Parathyroid adenoma (tissue), 2 donors: ENCODE data around the gene SNRPB.

Experiments used
- H2AFZ ChIP-seq: fragments of 300-600 bp; sonication (generic); one replicate; pipeline ENCODE4 v1.7.0; 2017; ENCODE audit warnings: antibody characterized with exemption, mild to moderate bottlenecking
- H3K27ac ChIP-seq: fragments of 300-600 bp; sonication (generic); one replicate; pipeline ENCODE4 v1.7.0; 2017
- H3K27me3 ChIP-seq: fragments of 300-600 bp; sonication (generic); one replicate; pipeline ENCODE4 v1.7.0; 2017; ENCODE audit warnings: low read length; ENCODE audit not compliant: control insufficient read depth, insufficient read depth
- H3K36me3 ChIP-seq: fragments of 300-600 bp; sonication (generic); one replicate; pipeline ENCODE4 v1.7.0; 2017; ENCODE audit warnings: low read length; ENCODE audit not compliant: control insufficient read depth, insufficient read depth
- H3K4me1 ChIP-seq: fragments of 300-600 bp; sonication (generic); one replicate; pipeline ENCODE4 v1.7.0; 2017; ENCODE audit warnings: control low read depth
- H3K4me2 ChIP-seq: fragments of 300-600 bp; sonication (generic); one replicate; pipeline ENCODE4 v1.7.0; 2017; ENCODE audit warnings: low read length
- H3K4me3 ChIP-seq: fragments of 300-600 bp; sonication (generic); one replicate; pipeline ENCODE4 v1.7.0; 2017; ENCODE audit warnings: low read depth, low read length
- H3K79me2 ChIP-seq: fragments of 300-600 bp; sonication (generic); one replicate; pipeline ENCODE4 v1.7.0; 2017; ENCODE audit warnings: control low read depth
- H3K9ac ChIP-seq: fragments of 300-600 bp; sonication (generic); one replicate; pipeline ENCODE4 v1.7.0; 2017; ENCODE audit warnings: mild to moderate bottlenecking
- H3K9me3 ChIP-seq: fragments of 300-600 bp; sonication (generic); one replicate; pipeline ENCODE4 v1.7.0; 2017; ENCODE audit warnings: low read length; ENCODE audit not compliant: control insufficient read depth
- TF ChIP-seq, protein P1 (sequence below): fragments of 300-600 bp; sonication (generic); IDR thresholded peaks from one replicate; pipeline ENCODE4 v1.7.0; 2017; ENCODE audit warnings: antibody characterized with exemption, mild to moderate bottlenecking
- donor health status: primary hyperparathyroidism.

SNRPB gene

GRCh38 chr20:2453792-2454191, 16.8 kb downstream of the SNRPB start:
- TF ChIP-seq, protein P1, sequence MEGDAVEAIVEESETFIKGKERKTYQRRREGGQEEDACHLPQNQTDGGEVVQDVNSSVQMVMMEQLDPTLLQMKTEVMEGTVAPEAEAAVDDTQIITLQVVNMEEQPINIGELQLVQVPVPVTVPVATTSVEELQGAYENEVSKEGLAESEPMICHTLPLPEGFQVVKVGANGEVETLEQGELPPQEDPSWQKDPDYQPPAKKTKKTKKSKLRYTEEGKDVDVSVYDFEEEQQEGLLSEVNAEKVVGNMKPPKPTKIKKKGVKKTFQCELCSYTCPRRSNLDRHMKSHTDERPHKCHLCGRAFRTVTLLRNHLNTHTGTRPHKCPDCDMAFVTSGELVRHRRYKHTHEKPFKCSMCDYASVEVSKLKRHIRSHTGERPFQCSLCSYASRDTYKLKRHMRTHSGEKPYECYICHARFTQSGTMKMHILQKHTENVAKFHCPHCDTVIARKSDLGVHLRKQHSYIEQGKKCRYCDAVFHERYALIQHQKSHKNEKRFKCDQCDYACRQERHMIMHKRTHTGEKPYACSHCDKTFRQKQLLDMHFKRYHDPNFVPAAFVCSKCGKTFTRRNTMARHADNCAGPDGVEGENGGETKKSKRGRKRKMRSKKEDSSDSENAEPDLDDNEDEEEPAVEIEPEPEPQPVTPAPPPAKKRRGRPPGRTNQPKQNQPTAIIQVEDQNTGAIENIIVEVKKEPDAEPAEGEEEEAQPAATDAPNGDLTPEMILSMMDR: no peak
- H3K36me3 ChIP-seq: no peaks in the 10 kb centered on the region
- H3K79me2 ChIP-seq: no peaks in the 10 kb centered on the region

GRCh38 chr20:2451939-2452732, 18.5 kb downstream of the SNRPB start:
- Histone ChIP-seq H3K27me3 (no peaks in the 10 kb centered on the region), H3K9ac (no peak overlapping the region), H3K27ac (no peak overlapping the region)

More at GRCh38 chr20:2453792-2454191, 16.8 kb downstream of the SNRPB start:
- H3K4me3 ChIP-seq: no peak overlapping the region
- no peak overlapping the region for H3K27ac ChIP-seq
- no peaks in the 10 kb centered on the region for H3K9me3 ChIP-seq
- H2AFZ ChIP-seq: no peak overlapping the region
- H3K27me3 ChIP-seq: no peaks in the 10 kb centered on the region
- H3K4me1 ChIP-seq: no peaks in the 10 kb centered on the region
- H3K9ac ChIP-seq: no peak overlapping the region
- no peak overlapping the region for H3K4me2 ChIP-seq

GRCh38 chr20:2451422-2451821, 19.2 kb downstream of the SNRPB start:
- Histone ChIP-seq H3K4me3 (no peak overlapping the region), H3K9ac (no peak overlapping the region), H3K36me3 (no peaks in the 10 kb centered on the region), H2AFZ (no peak overlapping the region), H3K4me2 (no peak overlapping the region), H3K79me2 (no peaks in the 10 kb centered on the region), H3K9me3 (no peaks in the 10 kb centered on the region), H3K27me3 (no peaks in the 10 kb centered on the region), H3K27ac (no peak overlapping the region), H3K4me1 (no peaks in the 10 kb centered on the region)
- TF ChIP-seq, protein P1: no peak

More at GRCh38 chr20:2451939-2452732, 18.5 kb downstream of the SNRPB start:
- no peaks in the 10 kb centered on the region for H3K36me3 ChIP-seq
- H2AFZ ChIP-seq: no peak overlapping the region
- no peak overlapping the region for H3K4me2 ChIP-seq
- no peak overlapping the region for H3K4me3 ChIP-seq
- H3K4me1 ChIP-seq: no peaks in the 10 kb centered on the region
- TF ChIP-seq, protein P1: peak; percentile 75
- H3K9me3 ChIP-seq: no peaks in the 10 kb centered on the region
- no peaks in the 10 kb centered on the region for H3K79me2 ChIP-seq

DNA sequence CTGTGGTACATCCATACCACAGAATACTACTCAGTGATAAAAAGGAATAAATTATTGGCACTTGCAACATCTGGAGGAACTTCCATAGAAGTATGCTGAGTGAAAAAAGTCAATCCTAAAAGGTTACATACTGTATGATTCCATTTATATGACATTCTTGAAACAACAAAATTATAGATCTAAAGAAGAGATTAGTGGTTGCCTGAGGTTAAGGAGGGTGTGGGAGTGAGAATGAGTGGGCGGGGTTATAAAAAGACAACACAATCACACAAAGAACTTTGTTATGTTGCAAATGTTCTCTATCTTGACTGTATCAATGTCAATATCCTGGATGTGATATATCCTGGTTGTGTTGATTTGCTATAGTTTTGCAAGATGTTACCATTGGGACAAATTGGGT, 21.2 kb downstream of the SNRPB start:
- Histone ChIP-seq H3K27me3 (no peaks in the 10 kb centered on the region), H3K9ac (no peak overlapping the region), H3K79me2 (no peaks in the 10 kb centered on the region), H3K27ac (no peak overlapping the region), H3K9me3 (no peaks in the 10 kb centered on the region), H3K4me3 (no peak overlapping the region), H3K36me3 (no peaks in the 10 kb centered on the region), H3K4me1 (no peaks in the 10 kb centered on the region), H2AFZ (no peak overlapping the region), H3K4me2 (no peak overlapping the region)
- TF ChIP-seq, protein P1: no peak

- Histone ChIP-seq H3K4me2 (no peak overlapping the region), H3K36me3 (no peaks in the 10 kb centered on the region), H3K4me3 (no peak overlapping the region), H3K4me1 (no peaks in the 10 kb centered on the region), H2AFZ (no peak overlapping the region), H3K9me3 (no peaks in the 10 kb centered on the region), H3K27ac (no peak overlapping the region), H3K79me2 (no peaks in the 10 kb centered on the region), H3K9ac (no peak overlapping the region), H3K27me3 (no peaks in the 10 kb centered on the region)
- TF ChIP-seq, protein P1: no peak
These were observed 23.7 kb downstream of the SNRPB start for GRCh38 chr20:2446845-2447244.
